GM12878 (cell line): ENCODE results near the gene SLC1A7.

Source experiments
- FOS ChIP-seq: IDR thresholded peaks from 3 replicates; pipeline ENCODE4 v1.6.1; 2011; ENCODE audit warnings: borderline replicate concordance; ENCODE audit not compliant: insufficient read length; ENCODE audit errors: extremely low read depth
- NFYB ChIP-seq: IDR thresholded peaks from 2 replicates; pipeline ENCODE4 v1.6.1; 2011; ENCODE audit warnings: low read depth, mild to moderate bottlenecking, low read length, improper control_type of control experiment, moderate library complexity; ENCODE audit not compliant: insufficient read depth
- NRF1 ChIP-seq: conservative IDR thresholded peaks from 2 replicates; pipeline ENCODE4 v1.6.1; 2011; ENCODE audit warnings: mild to moderate bottlenecking, low read depth, low read length, improper control_type of control experiment
- SP1 ChIP-seq: IDR thresholded peaks from one replicate; pipeline ENCODE4 v1.6.1; 2011; ENCODE audit warnings: low read depth, low read length
- YY1 ChIP-seq: IDR thresholded peaks from 2 replicates; pipeline ENCODE4 v1.6.1; 2011; ENCODE audit warnings: low read depth, mild to moderate bottlenecking, low read length
- TF ChIP-seq, protein P1 (sequence below), 3 experiments: IDR thresholded peaks in 2 of 3; conservative IDR thresholded peaks in 1 of 3; 2 replicates each; pipeline ENCODE4 v1.5.1; 2011; ENCODE audit warnings: low read depth in 3 of 3, low read length in 3 of 3, mild to moderate bottlenecking in 3 of 3, control low read depth in 2 of 3, moderate library complexity in 2 of 3, inconsistent platforms in 1 of 3, mixed read lengths in 1 of 3; ENCODE audit not compliant: control insufficient read depth in 2 of 3, insufficient read depth in 1 of 3; ENCODE audit errors: extremely low read depth in 1 of 3
- TF ChIP-seq, protein P2 (sequence below): IDR thresholded peaks from 2 replicates; pipeline ENCODE4 v1.6.1; 2011; ENCODE audit warnings: borderline replicate concordance, low read depth, mild to moderate bottlenecking, moderate library complexity, low read length; ENCODE audit not compliant: insufficient read depth, poor library complexity, severe bottlenecking

DNA sequence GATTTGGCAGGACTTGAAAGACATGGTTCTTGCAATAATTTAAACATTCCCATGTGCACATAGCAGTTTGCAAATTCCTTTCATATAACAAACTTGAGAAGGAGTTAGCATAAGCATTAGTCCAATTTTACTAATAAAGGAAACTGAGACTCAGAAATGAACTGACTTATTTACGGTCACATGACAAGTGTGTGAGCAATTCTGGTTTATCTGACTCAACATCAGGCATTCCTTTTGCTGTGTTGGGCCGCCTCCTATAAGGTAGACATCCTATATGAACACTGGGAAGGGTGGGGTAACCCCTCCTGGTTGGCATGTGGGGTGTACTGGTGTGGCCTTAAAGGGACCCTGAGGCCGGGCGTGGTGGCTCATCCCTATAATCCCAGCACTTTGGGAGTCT, 45.7 kb upstream of the SLC1A7 start:
- TF ChIP-seq NRF1: no peak
- TF ChIP-seq NFYB: no peak
- TF ChIP-seq, protein P1, sequence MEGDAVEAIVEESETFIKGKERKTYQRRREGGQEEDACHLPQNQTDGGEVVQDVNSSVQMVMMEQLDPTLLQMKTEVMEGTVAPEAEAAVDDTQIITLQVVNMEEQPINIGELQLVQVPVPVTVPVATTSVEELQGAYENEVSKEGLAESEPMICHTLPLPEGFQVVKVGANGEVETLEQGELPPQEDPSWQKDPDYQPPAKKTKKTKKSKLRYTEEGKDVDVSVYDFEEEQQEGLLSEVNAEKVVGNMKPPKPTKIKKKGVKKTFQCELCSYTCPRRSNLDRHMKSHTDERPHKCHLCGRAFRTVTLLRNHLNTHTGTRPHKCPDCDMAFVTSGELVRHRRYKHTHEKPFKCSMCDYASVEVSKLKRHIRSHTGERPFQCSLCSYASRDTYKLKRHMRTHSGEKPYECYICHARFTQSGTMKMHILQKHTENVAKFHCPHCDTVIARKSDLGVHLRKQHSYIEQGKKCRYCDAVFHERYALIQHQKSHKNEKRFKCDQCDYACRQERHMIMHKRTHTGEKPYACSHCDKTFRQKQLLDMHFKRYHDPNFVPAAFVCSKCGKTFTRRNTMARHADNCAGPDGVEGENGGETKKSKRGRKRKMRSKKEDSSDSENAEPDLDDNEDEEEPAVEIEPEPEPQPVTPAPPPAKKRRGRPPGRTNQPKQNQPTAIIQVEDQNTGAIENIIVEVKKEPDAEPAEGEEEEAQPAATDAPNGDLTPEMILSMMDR (IDR thresholded peaks at IDR 0.05 in 2 of 3, conservative IDR thresholded peaks at IDR 0.05 in 1 of 3; ENCODE audit: control insufficient read depth in 2 of 3, extremely low read depth in 1 of 3, insufficient read depth in 1 of 3, low read depth in 3 of 3, low read length in 3 of 3): no peak
- TF ChIP-seq SP1: no peak
- TF ChIP-seq FOS: no peak
- TF ChIP-seq YY1: no peak
- TF ChIP-seq, protein P2, sequence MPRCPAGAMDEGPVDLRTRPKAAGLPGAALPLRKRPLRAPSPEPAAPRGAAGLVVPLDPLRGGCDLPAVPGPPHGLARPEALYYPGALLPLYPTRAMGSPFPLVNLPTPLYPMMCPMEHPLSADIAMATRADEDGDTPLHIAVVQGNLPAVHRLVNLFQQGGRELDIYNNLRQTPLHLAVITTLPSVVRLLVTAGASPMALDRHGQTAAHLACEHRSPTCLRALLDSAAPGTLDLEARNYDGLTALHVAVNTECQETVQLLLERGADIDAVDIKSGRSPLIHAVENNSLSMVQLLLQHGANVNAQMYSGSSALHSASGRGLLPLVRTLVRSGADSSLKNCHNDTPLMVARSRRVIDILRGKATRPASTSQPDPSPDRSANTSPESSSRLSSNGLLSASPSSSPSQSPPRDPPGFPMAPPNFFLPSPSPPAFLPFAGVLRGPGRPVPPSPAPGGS: no peak
